ENCODE measurements around the gene NRP1.

DNA sequence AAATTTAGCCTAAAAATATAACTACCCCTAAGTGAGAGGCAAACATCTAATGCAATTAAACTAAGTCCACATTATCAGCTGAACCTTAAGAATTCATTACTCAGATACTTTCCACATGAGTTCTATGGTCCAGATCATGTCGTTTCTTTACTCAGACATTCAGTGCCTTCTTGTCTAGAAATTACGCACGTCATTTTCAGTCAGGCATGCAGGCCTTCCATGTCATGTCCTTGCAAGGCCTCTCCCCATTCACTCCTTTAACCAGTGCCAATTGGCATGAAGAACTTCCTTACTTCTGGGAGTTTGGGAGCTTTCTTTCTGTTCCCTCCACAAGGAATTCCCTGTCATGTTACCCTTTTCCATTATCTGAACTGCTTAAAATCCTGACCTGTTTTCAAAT, 118.8 kb downstream of the NRP1 start:
- TF ChIP-seq, protein P1, sequence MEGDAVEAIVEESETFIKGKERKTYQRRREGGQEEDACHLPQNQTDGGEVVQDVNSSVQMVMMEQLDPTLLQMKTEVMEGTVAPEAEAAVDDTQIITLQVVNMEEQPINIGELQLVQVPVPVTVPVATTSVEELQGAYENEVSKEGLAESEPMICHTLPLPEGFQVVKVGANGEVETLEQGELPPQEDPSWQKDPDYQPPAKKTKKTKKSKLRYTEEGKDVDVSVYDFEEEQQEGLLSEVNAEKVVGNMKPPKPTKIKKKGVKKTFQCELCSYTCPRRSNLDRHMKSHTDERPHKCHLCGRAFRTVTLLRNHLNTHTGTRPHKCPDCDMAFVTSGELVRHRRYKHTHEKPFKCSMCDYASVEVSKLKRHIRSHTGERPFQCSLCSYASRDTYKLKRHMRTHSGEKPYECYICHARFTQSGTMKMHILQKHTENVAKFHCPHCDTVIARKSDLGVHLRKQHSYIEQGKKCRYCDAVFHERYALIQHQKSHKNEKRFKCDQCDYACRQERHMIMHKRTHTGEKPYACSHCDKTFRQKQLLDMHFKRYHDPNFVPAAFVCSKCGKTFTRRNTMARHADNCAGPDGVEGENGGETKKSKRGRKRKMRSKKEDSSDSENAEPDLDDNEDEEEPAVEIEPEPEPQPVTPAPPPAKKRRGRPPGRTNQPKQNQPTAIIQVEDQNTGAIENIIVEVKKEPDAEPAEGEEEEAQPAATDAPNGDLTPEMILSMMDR (IDR thresholded peaks at IDR 0.05): no peak
- TF ChIP-seq POLR2A (IDR thresholded peaks at IDR 0.05): no peak
